ENCODE data around the gene FOXI3. TPM values are rescaled to one million over a fixed set of nuclear protein-coding genes. Genes with fewer than 3 reads are reported as not detected.

FOXI3 gene
- 1.1 and 2.2 TPM in 2 replicates for total RNA-seq (ENCODE audit: low replicate concordance)
- long read RNA-seq: 0 reads

GRCh38 chr2:88452565-88452905, at the start of gene FOXI3:
TSS of gene FOXI3 (minus strand) at chr2:88452693. CDS start at chr2:88452535, 158 bp downstream.
- H3K4me3 Mint-ChIP-seq: peak within 1 kb of the TSS; percentile 91
- H3K4me1 Mint-ChIP-seq (ENCODE audit: unreplicated experiment): peaks cover 5% of the 10 kb centered on the region
- peaks cover 66% of the 10 kb centered on the region for H3K27me3 Mint-ChIP-seq
- TF ChIP-seq CTCF (conservative IDR thresholded peaks at IDR 0.05): no peak
- peak within 1 kb of the TSS; percentile 88 for H3K27ac Mint-ChIP-seq
- no peak for DNase-seq (ENCODE audit: extremely low spot score, unreplicated experiment)
- no peaks in the 10 kb centered on the region for H3K36me3 Mint-ChIP-seq
- no peaks in the 10 kb centered on the region for H3K9me3 Mint-ChIP-seq

- Mint-ChIP-seq H3K4me3 (no peak overlapping the region), H3K27ac (no peak overlapping the region), H3K9me3 (peaks cover 14% of the 10 kb centered on the region), H3K36me3 (no peaks in the 10 kb centered on the region), H3K4me1 (ENCODE audit: unreplicated experiment) (no peaks in the 10 kb centered on the region), H3K27me3 (no peaks in the 10 kb centered on the region)
- no peak for TF ChIP-seq CTCF (conservative IDR thresholded peaks at IDR 0.05)
- DNase-seq (ENCODE audit: extremely low spot score, unreplicated experiment): no peak
Observed at GRCh38 chr2:88500691-88501090, 48.2 kb upstream of the FOXI3 start.

- H3K27me3 Mint-ChIP-seq: no peaks in the 10 kb centered on the region
- DNase-seq (ENCODE audit: extremely low spot score, unreplicated experiment): no peak
- peaks cover 14% of the 10 kb centered on the region for H3K9me3 Mint-ChIP-seq
- no peak overlapping the region for H3K4me3 Mint-ChIP-seq
- H3K27ac Mint-ChIP-seq: no peak overlapping the region
- H3K36me3 Mint-ChIP-seq: no peaks in the 10 kb centered on the region
- no peaks in the 10 kb centered on the region for H3K4me1 Mint-ChIP-seq (ENCODE audit: unreplicated experiment)
- no peak for TF ChIP-seq CTCF (conservative IDR thresholded peaks at IDR 0.05)
Observed at GRCh38 chr2:88499204-88499603, 46.7 kb upstream of the FOXI3 start.

GRCh38 chr2:88493481-88493880, 41.0 kb upstream of the FOXI3 start:
- TF ChIP-seq CTCF (conservative IDR thresholded peaks at IDR 0.05): no peak
- peaks cover 8% of the 10 kb centered on the region for H3K27me3 Mint-ChIP-seq
- DNase-seq (ENCODE audit: extremely low spot score, unreplicated experiment): no peak
- no peaks in the 10 kb centered on the region for H3K9me3 Mint-ChIP-seq
- no peaks in the 10 kb centered on the region for H3K36me3 Mint-ChIP-seq
- H3K27ac Mint-ChIP-seq: no peak overlapping the region
- no peaks in the 10 kb centered on the region for H3K4me1 Mint-ChIP-seq (ENCODE audit: unreplicated experiment)
- H3K4me3 Mint-ChIP-seq: no peak overlapping the region

- H3K27me3 Mint-ChIP-seq: peaks cover 8% of the 10 kb centered on the region
Observed at GRCh38 chr2:88492002-88492401, 39.5 kb upstream of the FOXI3 start.

More at GRCh38 chr2:88492002-88492401, 39.5 kb upstream of the FOXI3 start:
- no peak for TF ChIP-seq CTCF (conservative IDR thresholded peaks at IDR 0.05)
- H3K4me3 Mint-ChIP-seq: no peak overlapping the region
- H3K36me3 Mint-ChIP-seq: no peaks in the 10 kb centered on the region
- H3K4me1 Mint-ChIP-seq (ENCODE audit: unreplicated experiment): no peaks in the 10 kb centered on the region
- no peak overlapping the region for H3K27ac Mint-ChIP-seq
- no peaks in the 10 kb centered on the region for H3K9me3 Mint-ChIP-seq
- no peak for DNase-seq (ENCODE audit: extremely low spot score, unreplicated experiment)
